ENCODE measurements around the gene SLC13A4. TPM values are rescaled to one million over a fixed set of nuclear protein-coding genes. Genes with fewer than 3 reads are reported as not detected.

Gene SLC13A4
- total RNA-seq, 1 experiment from 2014 or later: not detected

- no TSS peak for BruUV-seq (replicated peaks)
- intact Hi-C loops (cut with micrococcal nuclease; ENCODE audit: unreplicated experiment): no loop called here
- H3K36me3 ChIP-seq (ENCODE audit: insufficient read depth, low read length, poor library complexity, severe bottlenecking): no peaks in the 10 kb centered on the region
- ChIA-PET POLR2A (ENCODE audit: low non-redundant PET) (no interaction called here), CTCF (no interaction called here)
- H3K4me3 ChIP-seq (ENCODE audit: low read depth, low read length, poor library complexity, severe bottlenecking): no peak overlapping the region
- no peaks in the 10 kb centered on the region for H3K9me3 ChIP-seq (ENCODE audit: low read depth, low read length, poor library complexity, severe bottlenecking)
- no peak overlapping the region for H3K27ac ChIP-seq (ENCODE audit: low read depth, low read length, poor library complexity, severe bottlenecking)
- H3K4me1 ChIP-seq (ENCODE audit: insufficient read depth, low read length, poor library complexity, severe bottlenecking): no peaks in the 10 kb centered on the region
- no peak for DNase-seq (ENCODE audit: low spot score)
- peaks cover 48% of the 10 kb centered on the region for H3K27me3 ChIP-seq (replicated peaks; ENCODE audit: insufficient read depth, low read depth, low read length, poor library complexity)
- TF ChIP-seq CTCF (conservative IDR thresholded peaks at IDR 0.05; ENCODE audit: low read depth, low read length): no peak
- TF ChIP-seq EZH2 (IDR thresholded peaks at IDR 0.05; ENCODE audit: borderline replicate concordance, low read depth, low read length, poor library complexity, severe bottlenecking): no peak
Observed at GRCh38 chr7:135733603-135734342, 5.8 kb upstream of the SLC13A4 start.

GRCh38 chr7:135731131-135731530 lies 3.1 kb upstream of the SLC13A4 start:
- TF ChIP-seq EZH2 (IDR thresholded peaks at IDR 0.05; ENCODE audit: borderline replicate concordance, low read depth, low read length, poor library complexity, severe bottlenecking): no peak
- no peak for TF ChIP-seq CTCF (conservative IDR thresholded peaks at IDR 0.05; ENCODE audit: low read depth, low read length)
- ChIA-PET POLR2A (ENCODE audit: low non-redundant PET) (no interaction called here), CTCF (no interaction called here)
- intact Hi-C loops (cut with micrococcal nuclease; ENCODE audit: unreplicated experiment): no loop called here
- no peaks in the 10 kb centered on the region for H3K36me3 ChIP-seq (ENCODE audit: insufficient read depth, low read length, poor library complexity, severe bottlenecking)
- H3K27ac ChIP-seq (ENCODE audit: low read depth, low read length, poor library complexity, severe bottlenecking): no peak overlapping the region
- peaks cover 58% of the 10 kb centered on the region for H3K27me3 ChIP-seq (replicated peaks; ENCODE audit: insufficient read depth, low read depth, low read length, poor library complexity)
- H3K4me3 ChIP-seq (ENCODE audit: low read depth, low read length, poor library complexity, severe bottlenecking): no peak overlapping the region
- BruUV-seq (replicated peaks): no TSS peak
- H3K9me3 ChIP-seq (ENCODE audit: low read depth, low read length, poor library complexity, severe bottlenecking): no peaks in the 10 kb centered on the region
- H3K4me1 ChIP-seq (ENCODE audit: insufficient read depth, low read length, poor library complexity, severe bottlenecking): peaks cover 3% of the 10 kb centered on the region
- no peak for DNase-seq (ENCODE audit: low spot score)

- peaks cover 72% of the 10 kb centered on the region for H3K27me3 ChIP-seq (replicated peaks; ENCODE audit: insufficient read depth, low read depth, low read length, poor library complexity)
- H3K4me1 ChIP-seq (ENCODE audit: insufficient read depth, low read length, poor library complexity, severe bottlenecking): peaks cover 3% of the 10 kb centered on the region
- TF ChIP-seq CTCF (conservative IDR thresholded peaks at IDR 0.05; ENCODE audit: low read depth, low read length) (no peak), EZH2 (IDR thresholded peaks at IDR 0.05; ENCODE audit: borderline replicate concordance, low read depth, low read length, poor library complexity, severe bottlenecking) (no peak)
- CTCF ChIA-PET: no interaction called here
- POLR2A ChIA-PET (ENCODE audit: low non-redundant PET): no interaction called here
- no TSS peak for BruUV-seq (replicated peaks)
- no peak overlapping the region for H3K4me3 ChIP-seq (ENCODE audit: low read depth, low read length, poor library complexity, severe bottlenecking)
- H3K36me3 ChIP-seq (ENCODE audit: insufficient read depth, low read length, poor library complexity, severe bottlenecking): no peaks in the 10 kb centered on the region
- H3K9me3 ChIP-seq (ENCODE audit: low read depth, low read length, poor library complexity, severe bottlenecking): no peaks in the 10 kb centered on the region
- no peak overlapping the region for H3K27ac ChIP-seq (ENCODE audit: low read depth, low read length, poor library complexity, severe bottlenecking)
- no peak for DNase-seq (ENCODE audit: low spot score)
- intact Hi-C loops (cut with micrococcal nuclease; ENCODE audit: unreplicated experiment): no loop called here
Observed at GRCh38 chr7:135729230-135729629, 1.2 kb upstream of the SLC13A4 start.
